ENCODE measurements around the gene EDC3. TPM values are rescaled to one million over a fixed set of nuclear protein-coding genes. Genes with fewer than 3 reads are reported as not detected.

Gene EDC3
- total and polyA plus RNA-seq, 2 of the 4 experiments (the other 2 are of a cell fraction) = 16.8 to 38.0 TPM

DNA sequence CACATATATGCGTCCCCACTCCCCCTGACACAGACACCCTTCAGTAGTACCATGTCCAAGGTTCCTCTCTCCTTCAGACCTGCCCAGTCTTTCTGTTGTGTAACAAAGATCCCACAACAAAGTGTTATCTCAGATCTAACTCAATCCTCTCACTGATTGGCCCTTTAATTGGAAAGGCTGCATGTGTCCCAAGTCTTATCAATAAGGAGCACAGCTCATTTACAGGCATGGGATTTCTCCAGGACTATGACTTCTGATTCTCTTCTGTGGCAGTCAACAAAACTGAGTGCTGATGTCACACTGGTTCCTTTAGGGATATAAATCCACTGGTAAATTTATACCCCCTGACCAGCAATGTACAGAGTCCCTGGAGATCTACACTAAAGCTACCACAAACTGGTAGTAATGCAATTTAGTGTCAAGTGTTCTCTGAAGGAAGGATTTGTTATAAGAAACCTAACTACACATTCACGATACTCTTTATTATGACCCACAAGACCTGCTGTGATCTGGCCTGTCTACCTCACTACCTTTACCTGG lies 52.1 kb downstream of the EDC3 start:
- H3K9ac ChIP-seq (ENCODE audit: low read depth, low read length) = no peak overlapping the region
- H2AFZ ChIP-seq (replicated peaks; ENCODE audit: low read length, poor library complexity) = no peak overlapping the region
- no peak overlapping the region for H3K56ac ChIP-seq (ENCODE audit: extremely low read depth, insufficient read depth, low read length)
- H3K9me3 ChIP-seq (ENCODE audit: control insufficient read depth, insufficient read depth, low read length) = no peaks in the 10 kb centered on the region
- no peak overlapping the region for H3K27ac ChIP-seq (ENCODE audit: insufficient read depth, low read length)
- H2BK20ac ChIP-seq (ENCODE audit: low read depth, low read length) = no peak overlapping the region
- in situ Hi-C loops (cut with MboI; ENCODE audit: low sequenced_read_pairs) = no loop called here
- no TSS peak for BruUV-seq (replicated peaks)
- no peak overlapping the region for H2BK120ac ChIP-seq (ENCODE audit: low read depth, low read length)
- ChIA-PET CTCF (no interaction called here), POLR2A (ENCODE audit: unreplicated experiment) (no interaction called here)
- DNase-seq (no peak), ATAC-seq (ENCODE audit: low read depth) (no peak)
- H3K18ac ChIP-seq (ENCODE audit: low read depth, low read length) = no peak overlapping the region
- no peaks in the 10 kb centered on the region for H3K27me3 ChIP-seq (ENCODE audit: control insufficient read depth, insufficient read depth, low read length)
- H4K91ac ChIP-seq (ENCODE audit: insufficient read depth, low read depth, low read length) = no peak overlapping the region
- no peak overlapping the region for H2BK5ac ChIP-seq (ENCODE audit: low read depth, low read length, poor library complexity, severe bottlenecking)
- intact Hi-C loops (cut with micrococcal nuclease) = no loop called here
- no peak overlapping the region for H4K8ac ChIP-seq (ENCODE audit: low read depth in 2 of 2, low read length in 2 of 2)
- H3K79me1 ChIP-seq (ENCODE audit: low read depth in 1 of 2, low read length in 2 of 2) = peaks cover 25 to 65% of the 10 kb centered on the region in 2 experiments
- H3K4me3 ChIP-seq (ENCODE audit: insufficient read depth, low read depth, low read length) = no peak overlapping the region
- H3K4me2 ChIP-seq (ENCODE audit: low read depth, low read length) = no peak overlapping the region
- H3K9me1 ChIP-seq (ENCODE audit: insufficient read depth, low read length) = peaks cover 6% of the 10 kb centered on the region; the same call in 1 of the 2 replicates
- no peak for TF ChIP-seq POLR2A (IDR thresholded peaks at IDR 0.05; ENCODE audit: low read depth, low read length)
- WGBS, 2 experiments (ENCODE audit: extremely low coverage in 2 of 2, insufficient read length in 1 of 2) = no CpG with 5 or more reads among the region's 2 CpGs
- H2BK15ac ChIP-seq (ENCODE audit: low read depth, low read length) = no peak overlapping the region
- dilution Hi-C loops (cut with HindIII; ENCODE audit: low sequenced_read_pairs, unreplicated experiment) = no loop called here
- H4K20me1 ChIP-seq (ENCODE audit: insufficient read depth, low read length) = peaks cover 48% of the 10 kb centered on the region
- peaks cover 22% of the 10 kb centered on the region for H3K36me3 ChIP-seq (ENCODE audit: control insufficient read depth, insufficient read depth, low read length)
- H2AK9ac ChIP-seq (replicated peaks; ENCODE audit: low read depth, low read length, poor library complexity) = no peak overlapping the region
- no peak overlapping the region for H3K23ac ChIP-seq (ENCODE audit: low read depth, low read length)
- H2AK5ac ChIP-seq (ENCODE audit: low read depth, low read length) = no peak overlapping the region
- no peak overlapping the region for H3K14ac ChIP-seq (replicated peaks; ENCODE audit: low read depth, low read length)
- no peak overlapping the region for H3K4ac ChIP-seq (ENCODE audit: low read depth, low read length)
- peaks cover 3% of the 10 kb centered on the region; the same call in 1 of the 2 replicates for H3K4me1 ChIP-seq (ENCODE audit: control insufficient read depth, insufficient read depth, low read length)
- H4K5ac ChIP-seq (ENCODE audit: low read depth, low read length) = no peak overlapping the region

Measured in IMR-90 (cell line).